HepG2 (cell line): Measurements from ENCODE around the gene BIVM. TPM values are rescaled to one million over a fixed set of nuclear protein-coding genes. Genes with fewer than 3 reads are reported as not detected.

Source experiments
- ARID4A ChIP-seq: sonication (generic); formaldehyde crosslinking; IDR thresholded peaks from 2 replicates; pipeline ENCODE4 v1.5.0; 2020; ENCODE audit warnings: mild to moderate bottlenecking, missing genetic modification reagents, borderline replicate concordance
- CSRNP2 ChIP-seq: sonication (generic); formaldehyde crosslinking; conservative IDR thresholded peaks from 2 replicates; pipeline ENCODE4 v1.8.0; 2022; ENCODE audit warnings: low read depth, missing genetic modification reagents
- CTCF ChIP-seq: sonication (generic); formaldehyde crosslinking; IDR thresholded peaks from 2 replicates; pipeline ENCODE4 v1.5.0; 2020; ENCODE audit warnings: mild to moderate bottlenecking, missing genetic modification reagents, moderate library complexity
- ETV6 ChIP-seq: sonication (generic); formaldehyde crosslinking; conservative IDR thresholded peaks from 2 replicates; pipeline ENCODE4 v1.4.0; 2020; ENCODE audit warnings: missing genetic modification reagents
- FOXP4 ChIP-seq: sonication (generic); formaldehyde crosslinking; IDR thresholded peaks from 2 replicates; pipeline ENCODE4 v1.4.0; 2020; ENCODE audit warnings: missing genetic modification reagents
- HOXA5 ChIP-seq: sonication (generic); formaldehyde crosslinking; IDR thresholded peaks from 2 replicates; pipeline ENCODE4 v1.4.0; 2020; ENCODE audit warnings: missing genetic modification reagents
- KMT2A ChIP-seq: sonication (generic); formaldehyde crosslinking; IDR thresholded peaks from 2 replicates; pipeline ENCODE4 v1.4.0; 2020; ENCODE audit warnings: missing genetic modification reagents
- MTA1 ChIP-seq: sonication (generic); formaldehyde crosslinking; IDR thresholded peaks from 2 replicates; pipeline ENCODE4 v1.4.0; 2020; ENCODE audit warnings: missing genetic modification reagents, mild to moderate bottlenecking, borderline replicate concordance
- STAG1 ChIP-seq: sonication (generic); formaldehyde crosslinking; IDR thresholded peaks from 2 replicates; pipeline ENCODE4 v1.4.0; 2020; ENCODE audit warnings: missing genetic modification reagents
- ZBTB25 ChIP-seq: IDR thresholded peaks from 2 replicates; pipeline ENCODE4 v1.6.1; 2018; ENCODE audit warnings: missing genetic modification reagents
- ZFP91 ChIP-seq: sonication (generic); formaldehyde crosslinking; IDR thresholded peaks from 2 replicates; pipeline ENCODE4 v1.9.0; 2022; ENCODE audit warnings: missing genetic modification reagents, mild to moderate bottlenecking, borderline replicate concordance
- ZMYM4 ChIP-seq: sonication (generic); formaldehyde crosslinking; IDR thresholded peaks from 2 replicates; pipeline ENCODE4 v1.8.1; 2023; ENCODE audit warnings: mild to moderate bottlenecking, missing genetic modification reagents
- ZNF274 ChIP-seq: sonication (generic); formaldehyde crosslinking; IDR thresholded peaks from 2 replicates; pipeline ENCODE4 v1.5.1; 2020; ENCODE audit warnings: mild to moderate bottlenecking, missing genetic modification reagents
- ZNF333 ChIP-seq: sonication (generic); formaldehyde crosslinking; IDR thresholded peaks from 2 replicates; pipeline ENCODE4 v1.4.0; 2020; ENCODE audit warnings: mild to moderate bottlenecking, missing genetic modification reagents, borderline replicate concordance
- polyA plus RNA-seq, 8 experiments: library from polyadenylated mRNA; depleted of rRNA in 3 of 8; stranded (reverse) in 7 of 8; unstranded in 1 of 8; fragments of >200 nt; fragmentation: Illumina TruSeq in 4 of 8; extraction: Trizol in 4 of 8; gene quantifications; 2 replicates each; pipeline versions ENCODE4 v1.2.1 to v1.2.3, GENCODE V29; 2011 to 2016; ENCODE audit warnings: low read depth in 4 of 8, missing spikeins in 1 of 8, mixed read lengths in 1 of 8; ENCODE audit not compliant: insufficient read depth in 1 of 8
- total RNA-seq, 5 experiments: library from RNA; depleted of rRNA; stranded (reverse); fragments of >200 nt; fragmentation: Illumina TruSeq; extraction: Trizol; gene quantifications; 2 replicates each; pipeline ENCODE4 v1.2.3, GENCODE V29; 2016; ENCODE audit warnings: low read depth in 1 of 5

The BIVM gene
- total and polyA plus RNA-seq, 2 of the 13 experiments (the other 11 are each of a cell fraction or from before 2014, with no cell fraction given): 10.4 to 15.8 TPM

- TF ChIP-seq CSRNP2 (CRISPR knock-in tag) (no peak), FOXP4 (CRISPR knock-in tag) (0 out of 2 replicates have a peak, but pooled peaks have one; percentile 29), KMT2A (CRISPR knock-in tag) (peak; percentile 88), ARID4A (peak; percentile 92), ETV6 (CRISPR knock-in tag) (0 out of 2 replicates have a peak, but pooled peaks have one; percentile 27), ZNF274 (CRISPR knock-in tag) (peak; percentile 64; the same call in 1 of the 2 replicates), STAG1 (CRISPR knock-in tag) (peak; percentile 53), ZFP91 (CRISPR knock-in tag) (peak; percentile 94), HOXA5 (CRISPR knock-in tag) (peak; percentile 62; the same call in 1 of the 2 replicates), ZBTB25 (CRISPR knock-in tag) (peak; percentile 39), CTCF (peak; percentile 89), MTA1 (CRISPR knock-in tag) (peak; percentile 46; the same call in 1 of the 2 replicates), ZNF333 (no peak), ZMYM4 (peak; percentile 81; the same call in 1 of the 2 replicates)
Measured at GRCh38 chr13:102800145-102801041, 1.5 kb downstream of the BIVM start (continued).
